NCI-H128 (cell line): ENCODE results near the gene FKBP11.
A peak's percentile ranks its signal among the peaks of the same experiment; 100 is the strongest.
"Not testable (repeated sequence)": the region's sequence is repeated elsewhere in the genome, so short reads cannot be mapped to it uniquely, and the experiment has no call there.

Experiments
- DNase-seq: peaks from one replicate; lab custom pipeline; 2025; ENCODE audit not compliant: unreplicated experiment; lab: John Stamatoyannopoulos, UW

Gene FKBP11

DNA sequence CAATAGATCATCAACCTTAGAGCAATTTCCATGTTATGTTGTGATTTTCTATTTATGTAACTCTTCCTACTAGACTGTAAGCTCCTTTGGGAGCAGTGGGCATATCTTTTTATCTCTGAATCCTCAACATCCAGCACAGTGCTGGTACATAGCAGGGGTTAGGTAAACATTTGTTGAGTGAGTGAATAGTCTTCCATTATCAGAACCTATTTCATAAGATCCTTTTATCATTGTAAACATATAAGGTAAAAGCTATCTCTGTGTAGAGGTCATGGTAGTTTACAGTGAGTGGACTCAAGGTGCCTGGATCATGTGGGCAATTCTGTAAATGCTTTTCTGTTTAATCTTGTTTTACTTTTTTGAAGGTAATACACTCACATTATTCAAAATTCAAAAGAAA is 15.1 kb downstream of the FKBP11 start:
- no peak for DNase-seq

DNA sequence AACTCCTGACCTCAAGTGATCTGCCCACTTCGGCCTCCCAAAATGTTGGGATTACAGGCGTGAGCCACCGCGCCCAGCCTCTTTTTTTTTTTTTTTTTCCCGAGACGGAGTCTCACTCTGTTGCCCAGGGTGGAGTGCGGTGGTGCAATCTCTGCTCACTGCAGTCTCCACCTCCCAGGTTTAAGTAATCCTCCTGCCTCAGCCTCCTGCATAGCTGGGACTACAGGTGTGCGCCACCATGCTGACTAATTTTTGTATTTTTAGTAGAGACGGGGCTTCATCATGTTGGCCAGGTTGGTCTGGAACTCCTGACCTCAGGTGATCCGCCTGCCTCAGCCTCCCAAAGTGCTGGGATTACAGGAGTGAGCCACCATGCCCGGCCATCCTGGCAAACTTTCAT is 15.6 kb downstream of the FKBP11 start:
- DNase-seq: not testable (repeated sequence)

DNA sequence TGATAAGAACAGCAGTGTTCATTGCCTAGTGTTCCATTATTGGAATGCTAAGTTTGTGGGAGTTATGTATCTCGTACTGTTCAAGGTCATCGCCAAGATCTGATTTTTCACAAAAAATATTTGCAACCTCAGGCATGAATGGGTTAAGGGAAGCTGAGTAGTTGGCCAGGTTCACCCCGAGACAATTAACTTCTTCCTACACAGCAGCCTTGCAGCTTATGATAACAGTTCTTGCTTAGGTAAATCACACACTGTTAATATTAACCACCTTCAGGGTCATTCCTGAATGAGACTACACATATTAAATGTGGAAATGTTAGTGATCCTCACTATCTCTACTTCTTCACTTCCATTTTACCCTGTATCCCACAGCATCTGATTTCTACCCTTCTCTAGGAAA is 18.0 kb downstream of the FKBP11 start:
- no peak for DNase-seq

DNA sequence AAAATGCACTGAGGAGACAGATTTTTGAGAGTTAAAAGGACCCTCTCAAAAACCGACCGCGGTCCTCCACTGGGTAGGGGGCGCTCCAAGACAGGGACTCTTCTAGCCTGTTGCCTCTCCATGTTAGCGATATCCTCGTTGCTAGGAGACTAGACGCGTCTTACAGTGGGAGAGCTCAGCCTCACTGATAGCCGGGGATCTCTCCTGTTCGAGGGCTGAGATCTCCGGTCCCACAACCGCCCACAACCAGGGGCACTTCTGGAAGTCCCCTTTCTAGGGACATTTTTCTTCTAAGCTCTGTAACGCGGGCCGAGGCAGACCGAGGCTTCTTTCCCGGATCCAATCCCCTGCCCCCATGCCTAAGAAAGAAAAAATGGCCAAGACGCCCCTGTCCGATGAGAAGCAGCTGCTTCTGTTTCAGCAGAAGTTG is 21.3 kb downstream of the FKBP11 start:
- peak; percentile 60 for DNase-seq

DNA sequence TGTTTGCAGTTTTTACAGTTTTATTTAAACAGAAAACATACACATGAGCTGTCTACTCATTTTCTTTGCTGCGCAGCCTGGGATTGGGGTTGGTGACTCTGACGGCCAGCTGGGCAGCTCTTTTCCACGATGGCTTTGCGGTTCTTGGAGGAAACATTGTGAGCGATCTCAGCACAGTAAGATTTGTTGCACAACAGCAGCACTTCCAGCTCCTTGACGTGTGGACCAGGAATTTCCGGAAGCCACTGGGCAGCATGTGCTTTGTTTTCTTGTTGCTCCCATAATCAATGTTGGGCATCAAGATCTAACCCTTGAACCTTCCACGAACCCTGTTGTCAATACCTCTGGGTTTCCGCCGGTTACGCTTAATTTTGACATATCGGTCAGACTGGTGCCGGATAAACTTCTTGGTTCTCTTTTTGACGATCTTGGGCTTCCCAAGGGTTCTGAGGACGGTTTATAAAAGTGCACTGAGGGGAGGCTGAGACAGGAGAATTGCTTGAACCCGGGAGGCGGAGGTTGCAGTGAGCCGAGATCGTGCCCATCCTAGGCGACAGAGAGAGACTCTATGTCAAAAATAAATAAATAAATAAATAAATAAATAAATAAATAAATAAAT is 21.8 kb downstream of the FKBP11 start:
- no peak for DNase-seq

DNA sequence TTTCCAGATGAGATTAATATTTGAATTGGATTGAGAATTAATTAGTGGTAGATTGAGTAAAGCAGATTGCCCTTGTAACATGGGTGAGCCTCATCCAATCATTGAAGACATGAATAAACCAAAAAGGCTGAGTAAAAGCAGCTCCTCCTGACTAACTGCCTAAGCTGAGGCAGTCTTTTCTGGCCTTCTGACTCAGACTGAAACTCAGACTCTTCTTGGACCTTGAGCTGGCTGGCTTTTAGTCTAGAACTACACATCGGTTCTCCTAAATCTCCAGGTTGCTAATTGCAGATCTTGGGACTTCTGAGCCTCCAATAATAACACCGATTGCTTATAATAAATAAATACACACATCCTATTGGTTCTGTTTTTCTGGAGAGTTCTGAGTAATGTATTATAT is 24.0 kb downstream of the FKBP11 start:
- no peak for DNase-seq

DNA sequence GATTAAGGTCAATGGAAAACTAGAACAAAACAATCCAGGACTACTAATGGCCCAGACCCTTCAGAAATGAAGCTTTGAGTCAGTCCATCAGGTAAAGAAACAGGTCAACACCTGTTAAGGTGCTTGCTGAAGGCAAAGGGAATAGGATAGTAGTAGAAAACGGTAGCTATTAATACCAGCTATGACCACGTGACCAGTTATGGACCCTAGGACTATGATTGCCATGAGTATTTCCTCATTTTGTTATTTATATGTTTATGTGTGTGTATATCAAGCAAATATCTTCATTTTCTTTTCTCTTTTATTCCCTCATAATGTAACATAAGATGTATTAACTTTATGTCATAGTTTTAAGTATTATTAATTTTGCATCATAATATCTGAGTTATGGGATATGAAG is 25.6 kb downstream of the FKBP11 start:
- no peak for DNase-seq

DNA sequence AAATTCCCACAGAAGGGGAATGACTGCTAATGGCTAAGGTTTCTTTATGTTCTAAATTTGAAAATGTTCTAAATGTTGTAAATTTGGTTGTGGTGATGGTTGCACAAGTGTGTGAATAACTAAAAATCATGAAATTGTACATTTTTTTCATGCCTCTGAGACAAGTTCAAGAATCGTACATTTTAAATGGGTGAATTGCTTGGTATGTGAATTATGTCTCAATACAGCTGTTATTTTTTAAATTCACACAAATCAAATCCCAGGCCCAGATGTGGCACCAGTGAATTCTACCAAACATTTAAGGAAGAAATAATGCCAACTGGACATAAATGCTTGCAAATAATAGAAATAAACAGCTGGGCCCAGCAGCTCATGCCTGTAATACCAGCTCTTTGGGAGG is 31.0 kb downstream of the FKBP11 start:
- DNase-seq: no peak

DNA sequence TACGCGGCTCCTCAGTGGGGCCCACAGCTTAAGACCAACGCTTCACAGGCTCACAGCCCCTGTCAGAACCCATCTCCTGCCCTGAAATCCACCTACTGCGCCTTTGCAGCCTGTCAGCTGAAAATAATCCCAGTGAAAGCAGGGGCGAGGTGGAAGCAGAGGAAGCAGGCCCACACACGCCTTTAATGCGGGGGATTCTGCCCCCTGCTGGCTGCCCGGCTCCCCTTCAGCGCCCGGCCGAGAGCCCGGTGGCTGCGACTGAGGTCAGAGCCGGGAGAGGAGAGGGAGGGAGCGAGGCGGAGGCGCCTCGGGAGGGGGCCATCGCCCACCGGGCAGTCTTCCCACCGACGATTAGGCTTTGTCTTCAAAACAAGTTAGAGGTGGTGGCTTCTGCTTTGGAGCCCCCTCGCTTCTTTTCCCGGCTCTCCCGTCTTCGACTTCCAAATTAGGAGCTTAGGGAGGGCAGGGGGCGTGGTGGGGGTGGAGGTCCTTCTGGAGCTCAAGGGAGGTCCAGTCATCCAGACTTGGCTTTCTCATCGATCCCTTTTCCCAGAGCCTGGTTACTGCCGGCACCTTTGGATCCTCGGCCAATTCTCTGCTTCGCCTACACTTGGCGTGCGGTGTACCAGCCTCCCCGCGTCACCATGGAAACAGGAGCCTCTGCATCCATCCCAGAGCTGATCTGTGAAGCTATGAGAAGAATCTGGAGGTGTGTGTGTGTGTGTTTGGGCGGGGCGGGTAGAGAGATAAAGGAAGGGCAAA is 34.5 kb downstream of the FKBP11 start:
- peak; percentile 36 for DNase-seq

DNA sequence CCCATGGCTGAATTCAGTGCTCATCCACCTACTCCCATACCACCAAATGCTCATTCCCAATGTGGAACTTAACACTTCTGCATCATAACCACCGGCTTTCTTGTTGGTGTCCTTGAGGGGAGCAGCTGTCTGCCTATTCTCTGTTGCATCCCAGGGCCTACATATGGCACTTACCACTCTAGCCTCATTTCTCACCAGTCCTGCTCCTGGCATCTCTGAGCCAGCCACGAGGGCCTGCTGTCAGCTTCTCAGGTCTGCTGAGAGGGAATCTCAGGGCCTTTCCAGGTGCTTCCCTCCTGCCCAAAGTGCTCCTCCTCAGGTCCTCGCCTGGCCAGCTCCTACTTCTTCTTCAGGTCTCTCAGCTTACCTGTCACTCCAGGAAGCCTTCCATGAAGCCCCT is 35.6 kb downstream of the FKBP11 start:
- no peak for DNase-seq

DNA sequence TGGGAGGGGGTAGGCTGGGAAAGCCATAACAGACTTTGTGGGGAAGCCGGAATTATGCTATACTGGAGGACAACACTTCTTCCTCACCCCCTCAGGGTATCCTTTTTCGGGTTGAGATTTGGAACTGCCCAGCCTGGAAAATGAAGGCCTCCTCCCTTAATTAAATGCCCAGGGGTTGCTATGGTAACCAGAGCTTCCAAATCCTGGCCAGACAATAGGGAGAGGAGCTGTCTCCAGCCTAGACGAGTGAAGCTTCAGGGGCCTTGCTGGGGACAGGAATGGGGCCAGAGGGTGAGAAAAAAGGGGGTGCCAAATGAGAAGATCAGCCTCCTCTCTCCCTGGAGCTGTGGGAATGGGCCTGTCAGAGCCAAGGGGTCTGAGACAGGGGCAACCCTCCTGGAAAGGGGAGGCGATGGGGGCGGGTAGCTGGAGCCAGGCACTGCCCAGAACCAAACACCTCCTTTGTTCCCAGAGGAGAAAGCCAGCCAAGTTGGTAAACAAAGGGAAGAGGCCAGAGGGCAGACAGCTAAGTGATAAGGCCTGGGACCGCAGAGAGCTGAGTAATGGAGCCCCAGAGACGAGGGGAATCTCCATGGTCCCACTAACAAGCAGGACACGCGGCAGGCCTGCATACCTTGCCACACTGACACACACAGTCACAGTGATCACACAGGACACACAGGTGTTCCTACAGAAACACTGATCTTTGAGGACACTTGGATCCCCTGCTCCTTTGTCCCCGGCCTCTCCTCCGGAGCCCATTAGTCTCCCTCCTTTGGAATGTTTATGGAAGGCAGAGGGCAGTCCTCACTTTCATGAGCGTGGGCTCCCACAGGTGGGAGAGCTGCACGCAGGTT is 41.8 kb downstream of the FKBP11 start:
- no peak for DNase-seq

DNA sequence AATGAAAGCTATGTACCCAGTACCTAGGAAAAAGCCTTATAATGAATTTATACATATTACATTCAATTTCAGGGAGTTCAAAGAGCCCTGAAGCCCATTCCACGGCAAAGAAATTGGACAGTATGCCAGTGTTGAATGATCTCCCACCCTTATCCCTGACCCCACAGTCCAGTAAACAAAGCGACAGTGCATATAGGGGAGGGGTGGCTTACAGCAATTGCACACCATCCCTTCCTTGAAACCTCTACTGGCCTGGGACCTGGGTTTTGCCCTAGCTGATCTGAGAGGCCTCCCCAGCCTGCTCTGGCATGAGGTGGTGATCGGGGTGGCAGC is 42.4 kb downstream of the FKBP11 start:
- no peak for DNase-seq

DNA sequence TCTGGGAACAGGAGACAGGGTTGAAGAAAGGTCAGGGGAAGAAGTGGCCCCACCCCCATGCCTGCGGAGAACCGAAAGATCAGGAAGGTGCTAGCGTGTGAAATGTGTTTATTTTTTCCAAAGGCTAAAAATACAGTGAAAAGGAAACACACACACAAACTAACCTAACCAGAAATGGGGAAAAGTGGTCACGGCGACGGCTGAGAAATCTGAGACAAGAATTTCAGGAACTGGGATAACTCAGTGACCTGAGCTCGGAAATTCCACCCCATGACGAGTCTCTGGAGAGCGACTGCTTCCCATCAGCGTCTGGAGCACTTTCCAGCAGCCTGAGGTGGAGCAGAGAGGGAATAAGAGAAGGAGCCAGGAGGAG is 43.0 kb downstream of the FKBP11 start:
- no peak for DNase-seq

DNA sequence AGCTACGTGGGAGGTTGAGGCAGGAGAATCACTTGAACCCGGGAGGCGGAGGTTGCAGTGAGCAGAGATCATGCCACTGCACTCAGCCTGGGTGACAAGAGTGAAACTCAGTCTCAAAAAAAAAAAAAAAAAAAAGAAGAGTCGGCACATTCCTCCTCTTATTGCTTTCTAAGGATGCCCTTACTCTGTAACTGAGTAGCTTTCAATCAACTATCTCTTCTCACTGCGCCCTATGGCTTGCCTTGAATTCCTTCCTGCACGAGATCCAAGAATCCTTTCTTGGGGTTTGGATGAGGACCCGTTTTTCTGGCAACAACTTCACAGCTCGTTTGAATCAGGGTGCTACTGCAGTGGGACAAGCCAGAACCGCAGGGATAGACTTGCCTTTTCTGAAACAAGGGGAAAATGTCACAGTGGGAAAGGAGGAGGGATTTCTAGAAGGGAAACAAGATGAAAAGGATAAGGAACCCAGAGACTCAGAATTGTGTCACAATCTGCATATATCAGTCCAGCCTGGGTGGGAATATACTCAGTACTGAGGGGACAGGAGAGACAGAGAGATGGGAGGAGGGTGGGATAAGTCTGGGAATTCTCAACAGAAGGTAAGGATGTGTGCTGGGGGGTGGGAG is 43.5 kb downstream of the FKBP11 start:
- DNase-seq: no peak

DNA sequence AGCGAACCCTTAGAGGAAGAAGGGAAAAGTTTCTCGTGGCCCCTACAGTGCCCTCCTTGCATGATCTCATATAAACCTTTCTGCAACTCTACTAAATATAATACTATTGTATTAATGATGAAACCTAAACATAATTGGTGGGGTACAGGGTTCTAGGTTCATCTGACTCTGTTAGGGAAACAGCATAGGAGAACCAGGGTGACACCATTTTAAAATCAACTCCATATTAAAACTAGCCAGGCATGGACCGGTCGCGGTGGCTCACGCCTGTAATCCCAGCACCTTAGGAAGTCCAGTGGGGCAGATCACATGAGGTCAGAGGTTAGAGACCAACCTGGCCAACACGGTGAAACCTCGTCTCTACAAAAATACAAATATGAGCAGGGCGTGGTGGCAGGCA is 44.6 kb downstream of the FKBP11 start:
- no peak for DNase-seq

DNA sequence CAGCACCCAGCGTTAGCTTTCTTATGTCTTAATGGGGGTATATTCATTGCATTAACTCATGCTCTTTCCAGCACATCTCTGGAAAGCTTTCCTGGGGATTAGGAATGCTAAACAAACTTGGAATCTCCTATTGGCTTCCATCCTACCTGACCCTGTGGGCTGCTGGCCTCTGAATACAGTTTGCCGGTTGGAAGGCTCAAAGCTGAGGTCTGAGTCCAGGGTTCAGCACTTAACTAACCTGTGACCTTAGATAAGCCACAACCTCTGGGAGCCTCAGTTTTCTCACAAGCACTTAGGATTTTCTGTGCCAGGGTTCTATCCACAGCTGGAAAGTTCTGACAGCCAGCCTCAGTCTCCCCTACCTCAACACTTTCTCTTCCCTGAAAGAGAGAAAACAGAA is 46.7 kb downstream of the FKBP11 start:
- no peak for DNase-seq

DNA sequence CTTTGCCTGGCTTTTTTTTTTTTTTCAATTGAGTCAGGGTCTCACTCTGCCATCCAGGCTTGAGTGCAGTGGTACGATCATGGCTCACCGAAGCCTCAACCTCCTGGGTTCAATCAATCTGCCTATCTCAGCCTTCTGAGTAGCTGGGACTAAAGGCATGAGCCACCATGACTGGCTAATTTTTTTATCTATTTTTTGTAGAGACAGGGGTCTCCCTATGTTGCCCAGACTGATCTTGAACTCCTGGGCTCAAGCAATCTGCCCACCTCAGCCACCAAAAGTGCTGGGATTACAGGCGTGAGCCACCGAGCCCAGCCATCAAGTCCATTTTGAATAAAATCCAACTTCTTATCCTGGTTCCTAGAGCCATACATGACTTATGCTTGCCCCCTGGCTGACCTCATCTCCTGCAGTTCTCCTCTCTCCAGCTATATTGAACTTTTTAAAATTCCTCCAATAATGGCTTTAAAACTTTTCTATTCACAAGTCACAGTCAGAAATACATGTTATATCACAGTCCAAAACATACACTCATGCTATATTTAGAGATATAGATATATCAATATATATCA is 49.3 kb downstream of the FKBP11 start:
- no peak for DNase-seq

DNA sequence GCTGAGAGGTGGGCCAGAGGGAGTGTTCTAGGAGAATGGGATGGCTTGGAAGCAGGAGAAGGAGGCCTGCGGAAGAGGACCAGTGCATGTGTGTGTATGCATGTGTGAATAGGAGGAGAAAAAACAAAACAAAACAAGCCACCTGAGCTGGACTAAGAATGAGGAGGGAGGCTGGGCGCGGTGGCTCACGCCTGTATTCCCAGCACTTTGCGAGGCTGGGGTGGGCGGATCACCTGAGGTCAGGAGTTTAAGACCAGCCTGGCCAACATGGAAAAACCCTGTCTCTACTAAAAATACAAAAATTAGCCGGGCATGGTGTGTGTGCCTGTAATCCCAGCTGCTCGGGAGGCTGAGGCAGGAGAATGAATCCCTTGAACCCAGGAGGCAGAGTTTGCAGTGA is 51.8 kb downstream of the FKBP11 start:
- not testable (repeated sequence) for DNase-seq

DNA sequence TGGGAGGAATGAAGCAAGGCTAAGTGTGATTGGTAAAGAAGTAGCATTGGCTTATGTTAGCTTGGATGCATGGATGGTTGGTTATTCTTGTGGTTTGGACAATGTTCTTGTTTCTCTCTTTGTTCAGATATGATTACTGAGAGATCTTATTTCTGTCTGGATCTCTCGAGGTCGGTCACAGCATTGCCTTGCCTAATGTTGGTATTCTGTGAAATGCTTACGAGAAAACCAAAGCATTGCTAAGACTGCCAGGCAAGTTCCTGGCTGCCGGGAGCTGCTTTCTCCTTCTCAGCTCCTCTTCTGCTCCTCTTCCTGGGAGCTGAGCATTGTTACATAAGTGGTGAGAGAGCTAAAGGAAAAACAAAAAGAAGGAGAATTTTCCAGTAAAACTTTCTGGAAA is 52.2 kb downstream of the FKBP11 start:
- DNase-seq: no peak
